ENCODE results near the gene ADGRD1.

DNA sequence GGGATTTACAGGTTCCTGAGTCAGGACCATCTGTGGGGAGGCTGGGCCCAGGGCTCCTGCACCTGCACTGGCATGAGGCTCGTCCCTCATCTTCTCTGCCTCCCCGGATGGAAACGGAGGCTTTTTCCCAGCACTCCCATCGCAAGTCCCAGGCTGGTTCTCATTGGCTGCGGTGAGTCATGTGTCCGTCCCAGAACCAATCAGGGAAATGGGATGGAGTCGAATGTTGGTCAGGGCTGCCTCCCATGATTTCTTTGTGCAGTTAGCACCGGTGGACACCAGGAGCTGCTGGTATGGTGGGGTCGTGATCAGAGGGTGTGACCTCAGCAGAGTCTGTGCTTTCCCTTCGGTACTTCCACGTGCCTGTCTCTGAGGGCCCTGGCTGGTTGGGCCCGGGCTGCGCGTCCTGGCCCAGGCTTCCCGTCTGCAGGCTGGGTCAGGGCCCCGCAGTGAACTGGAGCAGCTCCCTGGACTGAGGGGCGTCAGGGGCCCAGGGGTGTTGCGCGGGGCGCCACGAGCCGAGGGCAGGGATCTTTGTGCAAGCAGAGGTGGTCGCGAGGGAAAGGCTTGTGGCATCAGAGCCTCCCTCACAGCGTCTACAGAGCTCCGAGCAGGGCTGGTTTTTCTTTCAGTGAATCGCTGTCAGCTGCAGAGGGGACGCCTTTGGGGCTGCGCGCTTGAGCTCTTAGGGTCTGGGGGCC lies 168.1 kb downstream of the ADGRD1 start:
- no peak for TF ChIP-seq GATA2 (IDR thresholded peaks at IDR 0.05; ENCODE audit: low read depth, low read length)
- no peak for TF ChIP-seq GATA3 (IDR thresholded peaks at IDR 0.05; ENCODE audit: low read depth, low read length)

All from SH-SY5Y (cell line).